H1 (cell line): Measurements from ENCODE around the gene UBE4B. TPM values are rescaled to one million over a fixed set of nuclear protein-coding genes. Genes with fewer than 3 reads are reported as not detected.

Experiments used
- CTCF ChIA-PET: fragments of 300-600 bp; sonication (Branson Sonifier 250); formaldehyde crosslinking; loops from one replicate; lab custom pipeline; 2021; ENCODE audit not compliant: partially characterized antibody; lab: Charles Lee
- POLR2A ChIA-PET: fragments of 300-600 bp; sonication (Branson Sonifier 250); formaldehyde crosslinking; loops from one replicate; lab custom pipeline; 2021; ENCODE audit warnings: inconsistent platforms; ENCODE audit not compliant: partially characterized antibody; lab: Charles Lee
- DNase-seq, 2 experiments: peaks; one replicate each; pipeline versions ENCODE4 v3.0.0 to v3.0.0-alpha.2; 2010 to 2022; ENCODE audit warnings: low spot score in 2 of 2, low read depth in 1 of 2, mixed read lengths in 1 of 2
- FAIRE-seq: peaks from 2 replicates; lab custom pipeline; 2011; peaks lifted over from hg19 to GRCh38; lab: Jason Lieb, UNC
- H2AFZ ChIP-seq: 2 replicates; pipeline ENCODE4 v1.8.1; 2012; ENCODE audit warnings: low read length, inconsistent platforms
- H2AK5ac ChIP-seq: 2 replicates; pipeline ENCODE4 v1.6.1; 2013; ENCODE audit warnings: low read depth, low read length
- H2BK120ac ChIP-seq: replicated peaks from 2 replicates; pipeline ENCODE3; 2013; ENCODE audit warnings: low read depth, low read length, inconsistent platforms
- H2BK12ac ChIP-seq: 2 replicates; pipeline ENCODE4 v1.6.1; 2013; ENCODE audit warnings: low read depth, low read length
- H2BK15ac ChIP-seq: 2 replicates; pipeline ENCODE4 v1.6.1; 2013; ENCODE audit warnings: low read length
- H2BK20ac ChIP-seq: 2 replicates; pipeline ENCODE4 v1.6.1; 2013; ENCODE audit warnings: low read length
- H2BK5ac ChIP-seq: 2 replicates; pipeline ENCODE4 v1.6.1; 2013; ENCODE audit warnings: low read depth, low read length
- H3K14ac ChIP-seq: 2 replicates; pipeline ENCODE4 v1.6.1; 2013; ENCODE audit warnings: inconsistent platforms; ENCODE audit not compliant: insufficient read length
- H3K18ac ChIP-seq: 2 replicates; pipeline ENCODE4 v1.6.1; 2013; ENCODE audit warnings: low read length; ENCODE audit errors: extremely low read depth
- H3K23ac ChIP-seq: 2 replicates; pipeline ENCODE4 v1.6.1; 2013; ENCODE audit warnings: inconsistent platforms; ENCODE audit not compliant: insufficient read length
- H3K23me2 ChIP-seq: 2 replicates; pipeline ENCODE4 v1.6.1; 2013; ENCODE audit warnings: low read depth, low read length
- H3K27ac ChIP-seq: 2 replicates; pipeline ENCODE4 v1.6.1; 2011; ENCODE audit warnings: low read depth, low read length, inconsistent platforms
- H3K27me3 ChIP-seq, 4 experiments: replicated peaks in 1 of 4; 1 replicate in 1 of 4; 2 replicates in 3 of 4; pipeline versions ENCODE4 v1.6.1 to v1.8.1; 2011 to 2013; ENCODE audit warnings: low read length in 3 of 4, mild to moderate bottlenecking in 3 of 4, inconsistent platforms in 2 of 4, mixed read lengths in 2 of 4, moderate library complexity in 1 of 4; ENCODE audit not compliant: control insufficient read depth in 3 of 4, insufficient read depth in 3 of 4; ENCODE audit errors: extremely low read depth in 1 of 4
- H3K36me3 ChIP-seq, 4 experiments: 2 replicates each; pipeline versions ENCODE4 v1.6.1 to v1.8.1; 2011 to 2013; ENCODE audit warnings: mild to moderate bottlenecking in 4 of 4, low read length in 3 of 4, moderate library complexity in 2 of 4, control low read depth in 1 of 4, inconsistent platforms in 1 of 4; ENCODE audit not compliant: insufficient read depth in 4 of 4, control insufficient read depth in 2 of 4
- H3K4ac ChIP-seq: replicated peaks from 2 replicates; pipeline ENCODE3; 2013; ENCODE audit warnings: low read length, low read depth, mixed read lengths, inconsistent platforms; ENCODE audit not compliant: insufficient read length
- H3K4me1 ChIP-seq, 4 experiments: replicated peaks in 1 of 4; 1 replicate in 1 of 4; 2 replicates in 3 of 4; pipeline versions ENCODE4 v1.6.1 to v1.8.1; 2011 to 2013; ENCODE audit warnings: low read length in 3 of 4, inconsistent platforms in 2 of 4, mixed read lengths in 1 of 4; ENCODE audit not compliant: insufficient read depth in 4 of 4, control insufficient read depth in 3 of 4
- H3K4me2 ChIP-seq, 2 experiments: 2 replicates each; pipeline versions ENCODE4 v1.6.1 to v1.8.1; 2011 to 2013; ENCODE audit warnings: low read depth in 2 of 2, low read length in 2 of 2, control low read depth in 1 of 2, inconsistent platforms in 1 of 2, mild to moderate bottlenecking in 1 of 2; ENCODE audit not compliant: insufficient read depth in 1 of 2
- H3K4me3 ChIP-seq, 4 experiments: fragments of 200-600, 300-600 bp in 1 of 4; sonication (generic), shearing (Covaris generic), sonication (Bioruptor Twin) in 1 of 4; 2 replicates each; pipeline versions ENCODE4 v1.5.1 to v1.8.1; 2011 to 2016; ENCODE audit warnings: low read length in 4 of 4, low read depth in 3 of 4, control low read depth in 2 of 4, inconsistent platforms in 2 of 4, mild to moderate bottlenecking in 2 of 4, mixed read lengths in 1 of 4, moderate library complexity in 1 of 4; ENCODE audit not compliant: insufficient read depth in 2 of 4; ENCODE audit errors: extremely low read depth in 1 of 4
- H3K56ac ChIP-seq: replicated peaks from 2 replicates; pipeline ENCODE3; 2013; ENCODE audit warnings: low read depth, mild to moderate bottlenecking, mixed read lengths, low read length, inconsistent platforms; ENCODE audit not compliant: insufficient read length
- H3K79me1 ChIP-seq: 2 replicates; pipeline ENCODE4 v1.6.1; 2013; ENCODE audit warnings: low read depth, low read length, control low read depth
- H3K79me2 ChIP-seq, 2 experiments: 2 replicates each; pipeline versions ENCODE4 v1.6.1 to v1.8.1; 2012 to 2013; ENCODE audit warnings: low read length in 2 of 2, mild to moderate bottlenecking in 2 of 2, inconsistent platforms in 1 of 2; ENCODE audit not compliant: insufficient read depth in 2 of 2, control insufficient read depth in 1 of 2
- H3K9ac ChIP-seq, 4 experiments: replicated peaks in 1 of 4; 1 replicate in 1 of 4; 2 replicates in 3 of 4; pipeline versions ENCODE4 v1.6.1 to v1.8.1; 2011 to 2013; ENCODE audit warnings: low read depth in 3 of 4, low read length in 3 of 4, control low read depth in 2 of 4, mild to moderate bottlenecking in 2 of 4, moderate library complexity in 2 of 4, inconsistent platforms in 1 of 4; ENCODE audit errors: extremely low read depth in 1 of 4
- H3K9me3 ChIP-seq, 2 experiments: 2 replicates each; pipeline versions ENCODE4 v1.6.1 to v1.8.1; 2012 to 2013; ENCODE audit warnings: mild to moderate bottlenecking in 2 of 2, moderate library complexity in 2 of 2, control low read depth in 1 of 2, inconsistent platforms in 1 of 2, low read depth in 1 of 2, low read length in 1 of 2, mixed read lengths in 1 of 2; ENCODE audit not compliant: insufficient read depth in 2 of 2
- H4K20me1 ChIP-seq, 2 experiments: replicated peaks in 1 of 2; 2 replicates each; pipeline versions ENCODE3 to v1.8.1; 2011 to 2013; ENCODE audit warnings: inconsistent platforms in 2 of 2, low read length in 2 of 2, mild to moderate bottlenecking in 1 of 2; ENCODE audit not compliant: insufficient read depth in 2 of 2, control insufficient read depth in 1 of 2
- H4K5ac ChIP-seq: 2 replicates; pipeline ENCODE4 v1.6.1; 2013; ENCODE audit warnings: low read length, low read depth, mixed read lengths, inconsistent platforms; ENCODE audit not compliant: insufficient read length
- H4K8ac ChIP-seq: 2 replicates; pipeline ENCODE4 v1.8.0; 2013; ENCODE audit warnings: mild to moderate bottlenecking, moderate library complexity, low read length, inconsistent platforms; ENCODE audit not compliant: insufficient read depth; ENCODE audit errors: extremely low read depth
- H4K91ac ChIP-seq: replicated peaks from 2 replicates; pipeline ENCODE3; 2013; ENCODE audit warnings: low read length, mixed read lengths, inconsistent platforms; ENCODE audit not compliant: insufficient read length
- CTBP2 ChIP-seq: IDR thresholded peaks from 2 replicates; pipeline ENCODE4 v1.7.0; 2011; ENCODE audit warnings: borderline replicate concordance, mild to moderate bottlenecking, moderate library complexity, mixed read lengths, low read length; ENCODE audit not compliant: insufficient read depth, insufficient read length
- EGR1 ChIP-seq: IDR thresholded peaks from 2 replicates; pipeline ENCODE4 v1.6.1; 2011; ENCODE audit warnings: low read depth, low read length, borderline replicate concordance
- GABPA ChIP-seq: IDR thresholded peaks from 2 replicates; pipeline ENCODE4 v1.6.1; 2011; ENCODE audit warnings: mild to moderate bottlenecking, low read length, moderate library complexity, borderline replicate concordance; ENCODE audit not compliant: insufficient read depth
- HDAC6 ChIP-seq: IDR thresholded peaks from one replicate; pipeline ENCODE4 v1.7.1; 2012; ENCODE audit warnings: low read depth, mild to moderate bottlenecking, inconsistent platforms, low read length, moderate library complexity
- KDM4A ChIP-seq: IDR thresholded peaks from one replicate; pipeline ENCODE4 v1.7.1; 2012; ENCODE audit warnings: low read depth, mild to moderate bottlenecking, moderate library complexity, low read length, inconsistent platforms; ENCODE audit not compliant: severe bottlenecking
- KDM5A ChIP-seq: fragments of 200-600 bp; IDR thresholded peaks from 2 replicates; pipeline ENCODE4 v1.7.1; 2012; ENCODE audit warnings: mild to moderate bottlenecking, low read length, inconsistent platforms, mixed read lengths
- MAX ChIP-seq: IDR thresholded peaks from 2 replicates; pipeline ENCODE4 v1.6.1; 2012; ENCODE audit warnings: inconsistent platforms
- RNF2 ChIP-seq: fragments of 200-900, 300-1000 bp; sonication (generic); IDR thresholded peaks from 2 replicates; pipeline ENCODE4 v1.7.1; 2016; ENCODE audit warnings: borderline replicate concordance, low read depth, mild to moderate bottlenecking, antibody characterized with exemption, low read length; ENCODE audit not compliant: poor library complexity, severe bottlenecking; ENCODE audit errors: missing control alignments
- SRF ChIP-seq: IDR thresholded peaks from 2 replicates; pipeline ENCODE4 v1.6.1; 2011; ENCODE audit warnings: mild to moderate bottlenecking, low read depth, low read length, moderate library complexity
- TBP ChIP-seq: IDR thresholded peaks from 2 replicates; pipeline ENCODE4 v1.6.1; 2011; ENCODE audit warnings: low read depth, low read length, improper control_type of control experiment
- WGBS, 2 experiments: shearing (Covaris generic) in 1 of 2; methylation state at CpG; one replicate each; pipeline versions ENCODE4 v1.1.6 to v1.1.7; 2013 to 2015; ENCODE audit warnings: low lambda C conversion rate in 2 of 2, mixed read lengths in 2 of 2, inconsistent platforms in 1 of 2, low coverage in 1 of 2, missing lambda C conversion rate in 1 of 2; ENCODE audit not compliant: insufficient replicate concordance in 2 of 2, insufficient coverage in 1 of 2, insufficient read length in 1 of 2; ENCODE audit errors: extremely low coverage in 1 of 2, missing lambda C conversion rate in 1 of 2; 5-methylcytosine and 5-hydroxymethylcytosine counted together
- polyA plus RNA-seq, 7 experiments: library from polyadenylated mRNA; depleted of rRNA in 3 of 7; stranded (reverse) in 5 of 7; unstranded in 2 of 7; fragments of >200 nt in 5 of 7; fragments of 200-250 nt in 2 of 7; gene quantifications; 1 replicate in 5 of 7; 2 replicates in 1 of 7; 4 replicates in 1 of 7; pipeline versions ENCODE4 v1.2.1 to v1.2.3, GENCODE V29; 2011 to 2013; ENCODE audit warnings: missing spikeins in 2 of 7, mixed read lengths in 2 of 7
- total RNA-seq: library from RNA; stranded (reverse); fragmentation: NEBNext Ultra II Directional; extraction: Animal tissue kit (Norgen Biotek cat#: 25700); gene quantifications from 2 replicates; pipeline ENCODE4 v1.2.1, GENCODE V29; 2021

Gene UBE4B
- total and polyA plus RNA-seq, 2 of the 8 experiments (the other 6 are each of a cell fraction or from before 2014, with no cell fraction given), result 24.5 to 90.1 TPM

GRCh38 chr1:10192263-10192662 is 159.5 kb downstream of the UBE4B start:
- H2BK5ac ChIP-seq, result no peak overlapping the region
- H2BK15ac ChIP-seq, result no peak overlapping the region
- no peak overlapping the region for H3K9ac ChIP-seq
- no peaks in the 10 kb centered on the region for H3K36me3 ChIP-seq
- no peak overlapping the region for H3K23ac ChIP-seq
- no peak overlapping the region for H2BK12ac ChIP-seq
- no peaks in the 10 kb centered on the region for H3K27me3 ChIP-seq
- H3K14ac ChIP-seq, result no peak overlapping the region
- H3K18ac ChIP-seq, result no peak overlapping the region
- H3K27ac ChIP-seq, result no peak overlapping the region
- H3K9me3 ChIP-seq, result no peaks in the 10 kb centered on the region
- H4K8ac ChIP-seq, result no peak overlapping the region
- no peaks in the 10 kb centered on the region for H3K79me2 ChIP-seq
- no peak overlapping the region for H4K91ac ChIP-seq
- no peaks in the 10 kb centered on the region for H3K23me2 ChIP-seq
- no peak overlapping the region for H3K4me3 ChIP-seq
- peaks cover 0 to 2% (median under 1%) of the 10 kb centered on the region in 4 experiments; a peak in 1 of 7 replicates for H3K4me1 ChIP-seq
- H2BK120ac ChIP-seq, result no peak overlapping the region
- H3K4me2 ChIP-seq, result no peak overlapping the region
- H2AK5ac ChIP-seq, result no peak overlapping the region
- no peaks in the 10 kb centered on the region for H3K79me1 ChIP-seq
- CTCF ChIA-PET, result interaction anchor here (0.6 to 2.7 kb wide), 2 partner anchors 18 to 41 kb away, joined by 3 to 9 read pairs; partner anchors contain the start of gene KIF1B
- POLR2A ChIA-PET, result no interaction called here
- no peak for DNase-seq
- H2BK20ac ChIP-seq, result no peak overlapping the region
- H4K5ac ChIP-seq, result no peak overlapping the region
- H3K4ac ChIP-seq, result no peak overlapping the region
- H2AFZ ChIP-seq, result no peak overlapping the region
- no peak overlapping the region for H3K56ac ChIP-seq
- 94% methylated on average over 5 of the region's 5 CpGs; no CpG with 5 or more reads in 1 of the 2 experiments for WGBS, 2 experiments
- no peak for TF ChIP-seq GABPA
- no peak for TF ChIP-seq EGR1
- TF ChIP-seq KDM5A, result no peak
- TF ChIP-seq RNF2, result no peak
- no peak for TF ChIP-seq CTBP2
- no peak for TF ChIP-seq SRF
- no peak for TF ChIP-seq KDM4A
- TF ChIP-seq HDAC6, result no peak
- TF ChIP-seq TBP, result no peak
- TF ChIP-seq MAX, result no peak
- TF ChIP-seq, all 59 proteins: peak for 0
- no peak for FAIRE-seq
- H4K20me1 ChIP-seq, result no peaks in the 10 kb centered on the region
